Measurements from ENCODE around the gene NFIA.

DNA sequence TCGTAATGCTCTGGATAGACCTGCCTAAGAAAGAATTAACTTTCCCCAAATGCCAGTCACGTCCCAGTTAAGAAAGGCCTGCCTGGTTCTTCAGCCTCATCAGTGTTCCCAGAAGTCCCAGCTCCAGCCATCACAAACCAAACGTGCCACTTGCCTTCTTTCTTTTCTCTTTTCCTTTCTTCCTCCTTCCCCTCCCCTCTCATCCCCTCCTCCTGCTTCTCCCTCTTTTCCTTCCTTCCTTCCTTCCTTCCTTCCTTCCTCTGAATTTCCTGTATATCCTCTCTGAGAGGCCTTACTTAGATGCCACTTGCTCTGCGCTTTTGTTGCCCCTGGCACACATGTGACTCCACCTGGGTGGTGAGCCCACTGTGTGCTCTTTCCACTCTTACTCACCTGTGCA lies 228.2 kb downstream of the NFIA start:
- TF ChIP-seq FOXP2 (optimal IDR thresholded peaks at IDR 0.05; ENCODE audit: control extremely low read depth, extremely low read length, insufficient read depth) = no peak
- TF ChIP-seq EZH2 (IDR thresholded peaks at IDR 0.05) = no peak
- TF ChIP-seq POLR2AphosphoS5 (IDR thresholded peaks at IDR 0.05; ENCODE audit: borderline replicate concordance, low read depth, low read length) = 0 out of 2 replicates have a peak, but pooled peaks have one; percentile 22
